Stimulated activated CD8-positive, alpha-beta memory T cell treated with anti-CD3 and anti-CD28 coated beads, Interleukin-12 subunit alpha, Interleukin-12 subunit beta, amount 100 ng/mL, for 24 hours (primary cell): ENCODE results near the gene OR56B4.

Experiments
- DNase-seq: peaks from one replicate; pipeline ENCODE4 v3.0.0-alpha.2; 2020; ENCODE audit errors: extremely low read depth

Gene OR56B4

DNA sequence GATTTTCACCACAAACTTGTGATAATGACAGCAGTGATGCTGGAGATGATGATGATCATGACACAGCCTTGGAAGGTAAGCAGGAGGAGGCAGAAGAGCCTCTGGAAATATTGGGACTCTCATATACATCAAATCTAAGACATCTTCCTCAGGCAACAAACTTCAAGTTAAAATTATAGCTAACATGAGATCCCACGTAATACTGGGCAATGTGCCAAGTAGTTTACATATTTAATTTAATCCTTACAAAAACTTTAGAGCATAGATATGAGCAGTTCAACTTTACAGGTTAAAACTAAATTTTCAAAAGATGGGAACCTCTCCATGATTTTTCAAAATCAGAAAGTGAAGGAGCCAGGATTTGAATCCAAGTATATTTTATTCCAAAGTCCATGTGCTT is 43.6 kb downstream of the OR56B4 start:
- DNase-seq, result no peak

DNA sequence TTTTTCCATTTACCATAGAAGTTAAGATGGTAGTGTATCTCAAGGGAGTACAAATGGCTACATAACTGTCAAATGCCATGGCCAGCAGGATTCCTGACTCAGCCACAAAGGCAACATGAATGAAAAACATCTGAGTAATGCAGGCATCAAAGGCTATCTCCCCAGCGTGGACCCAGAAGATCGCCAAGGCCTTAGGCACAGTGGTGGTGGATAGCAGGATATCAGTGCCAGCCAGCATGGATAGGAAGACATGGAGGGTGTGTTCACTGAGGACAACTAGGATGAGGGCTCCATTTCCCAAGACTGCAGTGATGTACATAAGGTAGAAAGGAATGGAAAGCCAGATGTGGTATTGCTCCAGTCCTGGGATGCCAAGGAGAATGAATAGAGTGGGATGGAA is 44.6 kb downstream of the OR56B4 start:
- no peak for DNase-seq

DNA sequence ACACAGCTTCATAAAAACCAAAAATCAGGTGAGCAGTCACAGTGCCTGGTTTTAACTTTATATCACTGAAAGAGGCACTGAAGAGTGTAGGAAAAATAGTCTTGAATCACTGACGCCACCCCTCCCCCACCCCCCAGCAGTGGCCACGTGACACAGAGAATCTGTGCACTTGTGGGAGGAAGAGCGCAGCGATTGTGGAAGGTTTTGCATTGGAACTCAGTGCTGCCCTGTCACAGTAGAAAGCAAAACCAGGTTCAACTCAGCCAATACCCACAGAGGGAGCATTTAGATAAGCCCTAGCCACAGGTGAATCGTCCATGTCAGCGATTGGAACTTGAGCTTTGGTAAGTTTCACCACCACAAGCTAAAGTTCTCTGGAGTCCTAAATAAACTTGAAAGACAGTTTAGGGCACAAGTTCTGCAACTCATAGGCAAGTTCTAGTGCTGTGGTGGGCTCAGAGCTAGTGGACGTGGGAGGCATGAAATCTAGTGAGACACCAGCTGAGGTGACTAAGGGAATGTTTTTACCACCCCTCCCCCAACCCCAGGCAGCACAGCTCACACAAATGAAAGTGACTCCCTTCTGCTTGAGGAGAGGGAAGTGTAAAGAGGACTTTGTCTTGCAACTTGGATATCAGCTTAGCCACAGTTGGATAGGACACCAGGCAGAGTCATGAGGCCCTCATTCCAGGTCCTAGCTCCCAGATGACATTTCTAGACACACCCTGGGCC is 49.3 kb downstream of the OR56B4 start:
- DNase-seq, result no peak
